ENCODE data around the gene PAOX.

PAOX gene

GRCh38 chr10:133350283-133350949 lies 28.6 kb upstream of the PAOX start:
- no peak for DNase-seq (ENCODE audit: low read depth)

GRCh38 chr10:133350950-133351329 lies 28.1 kb upstream of the PAOX start:
- no peak for DNase-seq (ENCODE audit: low read depth)

DNA sequence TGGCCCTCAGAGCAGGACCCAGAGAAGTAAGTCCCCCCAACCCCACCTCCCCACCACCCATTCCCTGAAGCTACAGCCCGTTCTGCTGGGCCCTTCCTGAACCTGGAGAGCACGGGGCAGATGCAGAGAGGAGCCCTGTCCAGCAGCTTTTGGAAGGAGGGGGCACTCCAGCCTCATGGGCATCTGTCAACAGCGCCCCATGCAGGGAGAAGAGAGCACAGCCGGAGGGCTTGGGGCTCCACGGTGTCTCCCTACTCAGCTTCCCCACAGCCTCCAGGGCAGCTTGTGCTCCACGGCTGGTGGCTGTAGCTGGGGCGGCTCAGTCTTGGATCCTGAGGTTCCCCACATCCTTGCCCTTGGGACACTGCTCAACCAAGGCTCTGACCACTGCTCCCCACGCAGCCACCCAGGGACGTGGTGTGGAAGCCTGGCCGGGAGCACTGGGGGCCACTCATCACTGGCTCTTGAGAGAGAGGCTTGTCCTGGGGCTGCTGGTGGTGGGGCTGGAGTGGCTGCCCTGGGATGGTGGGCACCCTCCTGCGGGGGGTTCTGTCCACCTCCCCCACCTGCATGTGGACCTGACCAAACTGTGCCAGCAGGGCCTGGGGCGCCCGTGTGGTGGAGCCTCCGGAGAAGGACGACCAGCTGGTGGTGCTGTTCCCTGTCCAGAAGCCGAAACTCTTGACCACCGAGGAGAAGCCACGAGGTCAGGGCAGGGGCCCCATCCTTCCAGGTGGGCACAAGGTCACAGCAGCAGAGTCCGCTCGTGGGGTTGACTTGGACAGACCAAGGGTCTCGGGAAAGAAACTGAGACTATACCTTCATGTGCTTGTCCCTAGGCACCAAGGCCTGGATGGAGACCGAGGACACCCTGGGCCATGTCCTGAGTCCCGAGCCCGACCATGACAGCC lies 27.4 kb upstream of the PAOX start:
- no peak for DNase-seq (ENCODE audit: low read depth)

DNA sequence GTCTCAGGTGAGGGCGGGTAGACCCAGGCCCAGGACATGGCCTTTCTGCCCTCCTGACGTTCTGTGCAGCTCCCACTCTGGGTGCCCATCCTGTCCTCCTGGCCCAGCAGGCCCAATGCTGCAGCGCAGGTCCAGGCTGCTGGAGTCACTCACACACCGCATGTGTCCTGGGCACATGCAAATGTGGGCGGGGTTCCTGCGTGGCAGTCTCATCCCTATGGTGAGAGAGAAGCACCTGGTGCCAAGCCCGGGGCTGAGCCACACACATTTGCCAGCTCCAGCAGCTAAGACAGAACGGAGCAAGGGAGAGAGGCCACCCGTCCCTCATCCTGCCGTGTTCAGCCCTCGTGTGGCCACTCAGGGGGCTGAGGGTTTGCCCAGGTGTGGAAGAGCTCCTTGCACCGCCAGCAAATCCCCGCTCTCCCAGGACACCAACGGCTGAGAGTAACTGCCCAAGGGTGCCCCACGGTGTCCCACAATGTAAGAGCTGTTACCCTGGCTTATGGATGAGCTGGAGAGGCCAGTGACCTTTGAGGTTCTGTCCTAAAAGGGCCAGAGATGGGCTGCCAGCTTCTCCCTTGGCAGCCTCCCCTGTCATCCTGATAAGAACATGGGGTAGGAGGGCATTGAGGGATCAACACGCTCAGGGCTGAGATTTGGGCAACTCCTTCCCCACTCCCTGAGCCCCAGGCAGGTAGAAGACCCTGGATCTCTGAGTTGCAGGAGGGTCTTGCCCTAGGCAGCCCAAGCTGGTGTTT lies 25.7 kb upstream of the PAOX start:
- DNase-seq (ENCODE audit: low read depth): no peak

DNA sequence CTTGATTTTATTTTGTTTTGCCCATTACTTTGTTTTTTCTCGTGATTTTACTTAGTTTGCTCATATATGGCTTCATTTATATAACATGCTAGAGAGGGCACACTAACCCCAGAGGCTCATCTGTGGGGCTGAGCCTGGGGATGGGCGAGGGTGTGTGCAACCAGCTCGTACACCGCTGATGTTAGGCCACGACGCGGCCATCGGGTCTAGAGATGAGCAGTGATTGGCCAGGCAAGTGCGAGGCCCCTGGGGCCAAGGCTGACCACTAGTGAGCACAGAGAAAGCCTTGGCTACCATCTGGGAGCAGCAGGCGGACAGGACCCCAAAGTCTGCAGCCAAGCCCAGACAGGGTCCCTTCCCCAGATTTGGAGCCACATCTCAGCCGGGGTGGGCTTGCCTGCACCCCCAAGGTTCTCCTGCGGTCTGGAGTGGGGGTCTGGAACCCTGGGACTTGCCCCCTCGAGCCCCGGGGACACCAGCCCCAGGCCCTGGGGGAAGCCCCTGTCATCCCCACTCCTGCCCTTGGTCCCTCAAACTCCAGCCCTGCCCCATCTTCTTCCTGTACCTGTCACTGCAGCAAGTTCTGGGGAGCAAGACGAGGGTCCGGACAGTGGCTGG lies 25.0 kb upstream of the PAOX start:
- no peak for DNase-seq (ENCODE audit: low read depth)

DNA sequence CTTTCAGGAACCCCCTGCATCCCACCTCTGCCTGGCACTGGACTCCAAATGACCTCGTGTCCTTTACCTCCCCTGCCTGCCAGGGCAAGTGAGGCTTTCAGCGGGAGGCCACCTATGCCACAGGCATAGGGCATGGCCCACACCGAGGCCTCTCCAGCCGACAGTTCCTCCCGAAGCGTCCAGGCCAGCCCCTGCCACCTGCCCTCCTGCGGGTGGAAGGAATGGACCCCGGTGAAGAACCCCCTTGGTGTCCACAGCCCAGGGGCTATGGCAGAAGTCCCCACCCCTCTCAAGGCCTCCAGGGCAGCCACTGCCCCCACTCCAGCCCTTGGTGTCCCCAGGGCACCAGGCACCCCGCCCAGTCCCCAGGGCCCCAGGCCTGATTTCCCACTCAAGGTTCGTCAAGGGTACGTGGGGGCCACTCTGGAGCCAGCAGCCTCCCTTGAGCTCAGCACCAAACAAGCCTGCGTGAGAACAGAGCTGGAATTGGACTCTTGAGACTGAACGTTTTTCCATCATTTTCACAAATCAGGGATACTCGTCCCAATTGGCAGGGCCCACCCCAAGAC lies 24.3 kb upstream of the PAOX start:
- DNase-seq (ENCODE audit: low read depth): no peak

GRCh38 chr10:133355266-133355665 lies 23.8 kb upstream of the PAOX start:
- DNase-seq (ENCODE audit: low read depth): no peak

- no peak for DNase-seq (ENCODE audit: low read depth)
Observed at GRCh38 chr10:133355991-133356390, 23.1 kb upstream of the PAOX start.

DNA sequence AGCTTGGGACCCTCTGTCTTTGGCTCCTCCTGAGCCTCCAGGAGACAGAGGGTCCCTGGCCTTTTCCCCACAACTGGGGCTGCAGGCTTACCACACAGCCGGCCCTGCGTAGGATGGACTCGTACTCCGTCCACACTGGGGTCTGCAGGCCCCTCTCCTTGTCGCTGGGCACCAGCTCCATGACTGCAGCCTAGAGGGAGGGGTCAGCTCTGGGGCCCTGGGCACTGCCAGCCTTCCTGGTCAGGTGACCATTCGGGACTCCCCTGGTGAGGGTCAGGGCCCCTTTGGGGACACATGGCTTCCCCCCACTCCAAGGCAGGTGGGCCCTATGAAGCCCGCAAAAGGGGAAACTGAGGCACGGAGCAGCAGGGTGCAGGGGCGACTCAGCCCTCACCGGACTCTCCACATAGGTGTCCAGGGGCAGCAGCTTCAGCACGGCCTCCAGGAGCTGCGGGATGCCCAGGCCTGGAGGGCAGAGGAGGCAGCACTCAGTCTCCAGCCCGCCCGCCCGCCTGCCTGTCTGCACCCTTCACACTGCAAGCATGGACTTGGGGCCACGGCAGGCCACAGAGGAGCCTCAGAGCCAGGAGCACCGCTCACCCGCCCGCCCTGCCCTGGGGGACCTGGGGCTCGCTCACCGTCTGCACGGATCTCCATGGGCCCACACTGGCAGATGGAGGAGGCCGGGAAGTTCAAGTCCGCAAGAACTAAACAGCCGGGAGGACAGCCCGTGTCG lies 22.3 kb upstream of the PAOX start:
- DNase-seq (ENCODE audit: low read depth): no peak

DNA sequence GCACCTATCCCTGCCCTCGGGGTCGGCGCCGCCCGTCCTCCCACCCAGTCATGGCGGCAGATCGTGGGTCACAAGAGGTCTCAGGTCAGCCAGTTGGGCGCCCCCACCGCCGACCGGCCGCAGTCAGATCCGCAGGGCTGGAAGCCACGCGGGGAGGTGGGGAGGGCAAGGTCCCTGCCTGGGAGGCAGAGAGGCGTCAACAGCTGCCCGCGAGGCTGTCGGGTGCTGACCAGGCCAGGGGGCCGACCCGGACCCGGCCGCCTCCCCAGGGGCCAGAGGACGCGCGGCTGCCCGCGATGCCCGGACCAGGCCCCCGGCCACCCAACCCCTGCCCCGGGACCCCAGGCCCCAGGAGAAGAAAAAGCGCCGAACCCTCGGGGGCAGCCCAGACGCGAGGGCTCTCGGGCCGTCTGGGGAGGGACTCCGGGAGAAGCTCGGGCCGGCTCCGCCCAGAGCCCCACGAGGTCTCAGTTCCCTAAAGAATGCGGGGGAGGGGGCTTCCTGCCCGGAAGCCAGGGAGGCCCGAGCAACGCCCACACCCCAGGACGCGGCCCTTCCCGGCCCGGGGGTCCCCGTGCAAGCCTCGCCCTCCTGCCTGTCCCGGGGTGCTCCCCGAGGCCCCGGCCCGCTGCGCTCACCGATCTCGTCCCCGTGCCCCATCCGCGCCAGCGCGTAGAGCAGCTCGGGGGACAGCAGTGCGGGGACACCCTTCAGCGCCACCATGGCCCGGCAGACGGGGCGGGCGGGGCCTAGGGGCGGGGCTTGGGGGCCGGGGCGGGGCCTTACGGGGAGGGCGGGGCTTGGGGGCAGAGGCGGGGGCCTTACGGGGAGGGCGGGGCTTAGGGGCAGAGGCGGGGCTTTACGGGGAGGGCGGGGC lies 21.5 kb upstream of the PAOX start, which contains the start of gene FUOM:
Gene FUOM, minus strand, starts transcription at position 735 of the 877 bp plus-strand sequence. Its CDS starts 12 bp downstream, at position 723.
- DNase-seq (ENCODE audit: low read depth): peak; percentile 66

- DNase-seq (ENCODE audit: low read depth): no peak
Observed at GRCh38 chr10:133358162-133358924, 20.7 kb upstream of the PAOX start.

GRCh38 chr10:133358925-133359310 lies 20.1 kb upstream of the PAOX start:
- DNase-seq (ENCODE audit: low read depth): no peak

DNA sequence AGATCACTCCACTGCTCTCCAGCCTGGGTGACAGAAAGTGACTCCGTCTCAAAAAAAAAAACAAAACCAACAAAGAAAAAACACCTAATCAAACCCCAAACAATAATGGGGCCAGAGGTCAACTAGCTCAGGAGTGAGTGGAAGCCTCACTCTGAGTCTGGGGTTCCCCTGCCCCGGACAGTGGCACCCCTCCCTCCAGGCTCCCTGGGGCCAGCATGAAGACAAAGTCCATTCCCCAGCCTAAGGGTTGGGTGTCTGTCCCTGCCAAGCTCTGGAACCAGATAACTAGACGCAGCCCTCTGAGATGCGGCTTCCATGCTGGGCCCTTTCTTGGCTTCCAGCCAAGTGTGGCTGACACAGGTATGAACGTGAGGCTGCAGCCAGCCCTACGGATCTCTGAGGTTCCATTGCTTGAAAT lies 19.5 kb upstream of the PAOX start:
- no peak for DNase-seq (ENCODE audit: low read depth)

- no peak for DNase-seq (ENCODE audit: low read depth)
Observed at GRCh38 chr10:133359972-133360610, 19.0 kb upstream of the PAOX start.

DNA sequence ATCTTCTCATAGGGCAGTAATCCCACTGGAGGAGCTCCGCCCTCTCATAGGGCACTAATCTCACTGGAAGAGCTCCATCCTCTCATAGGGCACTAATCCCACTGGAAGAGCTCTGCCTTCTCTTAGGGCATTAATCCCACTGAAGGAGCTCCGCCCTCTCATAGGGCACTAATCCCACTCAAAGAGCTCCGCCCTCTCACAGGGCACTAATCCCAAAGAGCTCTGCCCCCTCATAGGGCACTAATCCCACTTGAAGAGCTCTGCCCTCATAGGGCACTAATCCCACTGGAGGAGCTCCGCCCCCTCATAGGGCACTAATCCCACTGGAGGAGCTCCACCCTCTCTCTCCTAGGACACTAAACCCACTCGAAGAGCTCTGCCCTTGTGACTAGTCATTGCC lies 17.8 kb upstream of the PAOX start:
- no peak for DNase-seq (ENCODE audit: low read depth)

DNA sequence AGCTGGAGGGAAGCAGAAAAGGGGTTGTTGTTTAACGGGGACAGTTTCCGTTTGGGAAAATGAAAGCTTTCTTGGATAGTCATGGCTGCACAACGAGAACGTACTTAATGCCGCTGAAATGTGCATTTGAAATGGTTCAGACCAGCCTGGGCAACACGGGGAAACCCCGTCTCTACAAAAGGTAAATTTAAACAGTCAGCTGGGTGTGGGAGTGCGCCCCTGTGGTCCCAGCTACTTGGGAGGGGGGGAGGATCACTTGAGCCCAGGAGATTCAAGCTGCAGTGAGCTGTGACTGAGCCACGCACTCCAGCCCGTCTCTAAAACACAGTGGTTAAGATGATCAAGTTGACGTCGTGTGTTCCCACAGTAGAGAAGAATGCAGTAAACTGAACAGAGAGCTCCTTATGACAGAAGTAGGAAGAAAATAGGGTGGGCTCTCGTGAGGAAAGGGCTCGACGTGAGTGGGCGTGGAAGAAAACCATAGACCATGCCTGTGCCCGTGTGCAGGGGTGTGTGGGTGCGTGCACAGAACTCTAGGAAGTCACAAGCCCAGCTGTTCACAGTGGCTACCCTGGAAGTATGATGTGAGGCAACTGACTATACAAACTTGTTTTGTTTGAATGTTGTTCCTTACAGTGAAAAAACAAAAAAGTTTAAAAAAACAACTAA lies 17.2 kb upstream of the PAOX start:
- DNase-seq (ENCODE audit: low read depth): no peak

DNA sequence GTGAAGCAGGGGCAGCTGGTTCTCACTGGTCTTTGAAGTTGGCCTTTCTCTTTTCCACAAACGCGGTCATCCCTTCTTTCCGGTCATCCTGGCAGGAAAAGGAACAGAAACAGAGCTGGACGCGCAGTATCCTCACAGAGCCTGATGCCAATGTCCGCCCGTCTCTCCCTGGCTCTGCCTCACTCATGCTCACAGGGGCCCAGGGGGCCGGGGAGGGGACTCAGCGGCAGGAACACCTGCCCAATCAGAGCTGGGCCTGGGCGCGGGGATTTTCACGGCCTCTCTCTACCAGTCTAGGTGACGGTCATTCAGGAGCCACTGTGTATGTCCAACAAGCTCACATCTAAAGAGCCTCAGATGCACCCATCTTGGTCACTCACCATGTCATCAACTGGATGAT lies 16.2 kb upstream of the PAOX start:
- no peak for DNase-seq (ENCODE audit: low read depth)
